Measurements from ENCODE around the gene DAB2. TPM values are rescaled to one million over a fixed set of nuclear protein-coding genes. Genes with fewer than 3 reads are reported as not detected.

DAB2 gene
- total RNA-seq, 4 donors from 2014 or later = 107 to 293 (median 247) TPM

DNA sequence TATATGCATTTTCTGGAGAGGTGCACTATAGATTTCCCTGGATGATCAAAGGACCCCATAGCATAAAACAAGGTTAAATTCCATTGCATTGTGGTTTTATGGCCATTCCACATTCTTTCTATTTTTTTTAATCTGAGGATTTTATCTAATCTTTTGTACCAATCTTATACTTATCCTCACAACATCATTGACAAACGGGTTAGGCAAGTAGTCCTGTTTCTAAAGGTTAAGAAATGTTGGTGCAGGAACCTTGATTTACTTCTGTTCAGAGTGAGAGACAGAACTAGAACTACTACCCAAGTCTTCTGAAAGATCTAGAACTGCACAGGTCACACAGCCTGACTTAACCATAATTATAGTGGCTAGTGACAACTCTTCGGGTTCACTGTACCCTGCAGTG, 5.7 kb upstream of the DAB2 start:
- no peak for TF ChIP-seq CTCF (IDR thresholded peaks at IDR 0.05; ENCODE audit: low read depth)

- no peak for TF ChIP-seq CTCF (IDR thresholded peaks at IDR 0.05; ENCODE audit: low read depth)
Observed at GRCh38 chr5:39428640-39429039, 3.9 kb upstream of the DAB2 start.

- no peak for TF ChIP-seq CTCF (IDR thresholded peaks at IDR 0.05; ENCODE audit: low read depth)
Observed at GRCh38 chr5:39427633-39428032, 2.9 kb upstream of the DAB2 start.

DNA sequence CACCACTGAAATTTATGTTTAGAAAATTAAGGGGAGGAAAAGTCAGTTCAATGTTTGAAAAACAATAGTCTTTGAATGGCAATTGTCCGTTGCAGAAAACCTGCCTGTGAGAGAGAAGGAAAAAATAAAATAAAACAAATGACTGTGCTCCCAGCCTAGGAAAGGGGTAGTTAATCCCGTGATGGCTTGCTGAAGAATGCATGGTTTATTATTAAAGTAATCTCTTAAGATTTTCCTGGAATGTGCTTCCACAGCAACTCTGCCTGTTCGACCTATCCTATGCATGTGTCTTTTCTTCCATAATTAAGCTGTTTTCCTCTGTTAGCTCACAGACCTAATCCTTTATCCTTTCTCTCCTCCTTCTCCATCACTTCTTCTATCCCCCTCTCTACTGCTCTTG, 2.4 kb upstream of the DAB2 start:
- TF ChIP-seq CTCF (IDR thresholded peaks at IDR 0.05; ENCODE audit: low read depth) = no peak

GRCh38 chr5:39426746-39427105, 1.9 kb upstream of the DAB2 start:
- no peak for TF ChIP-seq CTCF (IDR thresholded peaks at IDR 0.05; ENCODE audit: low read depth)

GRCh38 chr5:39426051-39426745, 1.4 kb upstream of the DAB2 start:
- no peak for TF ChIP-seq CTCF (IDR thresholded peaks at IDR 0.05; ENCODE audit: low read depth)

DNA sequence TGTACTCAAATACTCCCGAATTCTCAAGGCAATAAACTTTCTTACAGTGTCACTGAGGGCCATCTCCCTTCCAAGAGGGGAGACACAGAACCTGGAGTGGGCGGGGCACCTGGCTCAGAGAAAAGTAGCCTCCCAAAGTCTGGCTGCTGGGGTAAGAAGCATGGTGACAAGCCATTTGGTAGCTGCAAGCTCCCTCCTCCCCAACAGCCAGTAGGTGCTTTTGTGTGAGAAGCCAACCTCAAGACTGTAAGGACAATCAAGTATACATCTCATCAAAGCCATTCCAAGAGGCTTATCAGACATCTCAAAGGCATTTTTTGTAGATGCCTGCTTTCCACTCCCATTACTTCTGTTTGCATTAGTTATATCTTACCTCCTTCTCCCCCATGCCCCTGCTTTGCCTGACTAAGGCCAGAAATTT, 1.4 kb downstream of the DAB2 start:
- no peak for TF ChIP-seq CTCF (IDR thresholded peaks at IDR 0.05; ENCODE audit: low read depth)

Measured in subcutaneous adipose tissue (tissue), 4 donors.